Lower lobe of right lung (tissue), 2 donors: ENCODE results near the gene ULBP3. TPM values are rescaled to one million over a fixed set of nuclear protein-coding genes. Genes with fewer than 3 reads are reported as not detected.
"Not testable (repeated sequence)": the region's sequence is repeated elsewhere in the genome, so short reads cannot be mapped to it uniquely, and the experiment has no call there.

Source experiments
- ATAC-seq, 2 donors: fragments of 200-7000 bp; cut with Tn5 transposase; one replicate each; pipeline ENCODE4 v1.9.1; 2020 to 2022; ENCODE audit warnings: mild to moderate bottlenecking in 2 of 2, moderate library complexity in 2 of 2
- DNase-seq: peaks from one replicate; pipeline ENCODE4 v3.0.0-alpha.2; 2020
- H3K27ac ChIP-seq: fragments of 200-600 bp; one replicate; pipeline ENCODE4 v1.8.0; 2022
- H3K27me3 ChIP-seq: fragments of 200-600 bp; one replicate; pipeline ENCODE4 v1.8.0; 2022; ENCODE audit warnings: low read depth
- H3K36me3 ChIP-seq: fragments of 200-600 bp; one replicate; pipeline ENCODE4 v1.8.0; 2022; ENCODE audit warnings: mild to moderate bottlenecking
- H3K4me1 ChIP-seq: fragments of 200-600 bp; one replicate; pipeline ENCODE4 v1.8.0; 2022
- H3K4me3 ChIP-seq: fragments of 200-600 bp; one replicate; pipeline ENCODE4 v1.8.0; 2022; ENCODE audit warnings: mild to moderate bottlenecking
- H3K9me3 ChIP-seq: fragments of 200-600 bp; one replicate; pipeline ENCODE4 v1.8.0; 2022
- CTCF ChIP-seq: fragments of 200-600 bp; IDR thresholded peaks from one replicate; pipeline ENCODE4 v1.8.0; 2022; ENCODE audit warnings: antibody characterized with exemption, mild to moderate bottlenecking
- intact Hi-C: fragments of 100-400 bp; cut with DNase I; formaldehyde crosslinking; loops from one replicate; pipeline ENCODE4 v1.11.0; 2022
- total RNA-seq: library from RNA; stranded (reverse); fragmentation: NEBNext Ultra II Directional; extraction: Animal tissue kit (Norgen Biotek cat#: 25700); gene quantifications from one replicate; pipeline ENCODE4 v1.2.1, GENCODE V29; 2021
- donor health status: DM: no; HTN: yes; CAD: no; lungs with severe emphysema.

The ULBP3 gene
- total RNA-seq, 1 donor from 2014 or later = 2.4 TPM

- peaks cover 42% of the 10 kb centered on the region for H3K27me3 ChIP-seq
Measured at GRCh38 chr6:150026976-150027805, 41.7 kb downstream of the ULBP3 start.

GRCh38 chr6:150025201-150025917 lies 43.6 kb downstream of the ULBP3 start, which contains the start of gene RAET1L:
Gene RAET1L (minus strand): TSS chr6:150025532. CDS start chr6:150025471, 61 bp downstream.
- Histone ChIP-seq H3K4me1 (peaks cover 13% of the 10 kb centered on the region), H3K27ac (no peak within 1 kb of the TSS), H3K27me3 (peaks cover 42% of the 10 kb centered on the region), H3K36me3 (no peaks in the 10 kb centered on the region), H3K4me3 (peak within 1 kb of the TSS; percentile 46), H3K9me3 (no peaks in the 10 kb centered on the region)
- DNase-seq (no peak), ATAC-seq (peak; percentile 56 to 85)
- TF ChIP-seq CTCF = no peak
- intact Hi-C loops = no loop called here

More at GRCh38 chr6:150026976-150027805, 41.7 kb downstream of the ULBP3 start:
- ATAC-seq (no peak), DNase-seq (no peak)
- intact Hi-C loops = no loop called here
- H3K27ac ChIP-seq = no peak overlapping the region
- H3K36me3 ChIP-seq = no peaks in the 10 kb centered on the region
- no peak overlapping the region for H3K4me3 ChIP-seq
- no peak for TF ChIP-seq CTCF
- H3K9me3 ChIP-seq = no peaks in the 10 kb centered on the region
- H3K4me1 ChIP-seq = peaks cover 13% of the 10 kb centered on the region

- intact Hi-C loops = no loop called here
- no peaks in the 10 kb centered on the region for H3K9me3 ChIP-seq
- no peaks in the 10 kb centered on the region for H3K36me3 ChIP-seq
- DNase-seq (no peak), ATAC-seq (no peak)
- H3K4me1 ChIP-seq = peaks cover 13% of the 10 kb centered on the region
- no peak overlapping the region for H3K4me3 ChIP-seq
- H3K27ac ChIP-seq = no peak overlapping the region
- no peak for TF ChIP-seq CTCF
- peaks cover 42% of the 10 kb centered on the region for H3K27me3 ChIP-seq
Measured at GRCh38 chr6:150024646-150025155, 44.2 kb downstream of the ULBP3 start.

- intact Hi-C loops, H3K4me3 ChIP-seq, ATAC-seq, H3K9me3 ChIP-seq, DNase-seq, H3K27ac ChIP-seq, H3K36me3 ChIP-seq: not testable (repeated sequence)
- Histone ChIP-seq H3K4me1 (peaks cover 13% of the 10 kb centered on the region), H3K27me3 (peaks cover 44% of the 10 kb centered on the region)
Measured at GRCh38 chr6:150024021-150024420, 44.9 kb downstream of the ULBP3 start.

GRCh38 chr6:150021870-150022269 lies 47.1 kb downstream of the ULBP3 start:
- peaks cover 13% of the 10 kb centered on the region for H3K4me1 ChIP-seq
- H3K36me3 ChIP-seq, H3K27ac ChIP-seq, H3K4me3 ChIP-seq, H3K9me3 ChIP-seq, ATAC-seq, intact Hi-C loops, DNase-seq: not testable (repeated sequence)
- H3K27me3 ChIP-seq = peaks cover 44% of the 10 kb centered on the region

DNA sequence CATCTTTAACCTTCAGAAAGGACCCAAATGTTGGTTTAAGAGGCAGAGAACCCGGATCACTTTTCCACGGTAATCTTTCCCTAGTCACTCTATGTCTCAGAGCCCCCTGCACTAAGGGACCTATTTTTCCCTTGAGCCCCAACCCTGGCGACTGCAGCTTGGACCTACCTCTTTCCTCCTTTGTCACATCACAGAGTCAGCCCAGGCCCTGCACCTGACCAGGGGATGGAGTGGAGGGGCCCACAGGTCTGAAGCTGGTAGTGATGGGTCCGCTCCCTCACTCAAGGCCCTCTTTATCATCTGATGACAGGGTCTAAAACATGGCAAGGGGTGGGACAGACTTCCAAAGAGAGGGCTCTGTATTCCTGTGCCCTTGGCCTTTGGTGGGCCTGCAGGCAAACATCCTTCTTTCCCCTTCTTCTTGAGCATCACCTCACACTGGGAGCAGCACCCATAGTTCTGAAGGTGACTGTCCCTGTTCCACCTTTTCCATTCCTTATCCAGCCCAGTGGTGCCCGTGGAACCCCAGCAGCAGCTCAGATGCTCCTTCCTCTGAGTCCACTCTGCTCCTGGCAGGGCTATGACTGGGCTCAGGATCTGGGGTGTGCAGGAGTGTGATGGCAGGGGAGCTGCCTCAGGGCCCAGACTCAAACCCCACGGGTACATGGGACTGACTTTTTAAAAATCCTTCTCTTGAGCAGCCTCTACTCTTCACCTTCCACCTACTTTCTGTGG lies 49.9 kb downstream of the ULBP3 start:
- no peak for DNase-seq
- intact Hi-C loops = loop anchor here (5.0 kb wide), 1 partner anchor 87 kb away; no protein-coding TSS in a partner anchor
- H3K4me1 ChIP-seq = no peaks in the 10 kb centered on the region

More for the DNA sequence above, 49.9 kb downstream of the ULBP3 start:
- ATAC-seq = no peak
- Histone ChIP-seq H3K9me3 (no peaks in the 10 kb centered on the region), H3K27me3 (peaks cover 40% of the 10 kb centered on the region), H3K27ac (no peak overlapping the region), H3K4me3 (no peak overlapping the region), H3K36me3 (no peaks in the 10 kb centered on the region)
- no peak for TF ChIP-seq CTCF
